Naive B cell (primary cell): ENCODE measurements around the gene PTN. TPM values are rescaled to one million over a fixed set of nuclear protein-coding genes. Genes with fewer than 3 reads are reported as not detected.

Experiments used
- ATAC-seq, 2 donors: fragments of 150-1000 bp; cut with Tn5 transposase; 2 replicates each; pipeline ENCODE4 v1.10.0; 2021; ENCODE audit warnings: low read depth in 2 of 2, mild to moderate bottlenecking in 2 of 2, moderate library complexity in 2 of 2
- DNase-seq: peaks from one replicate; pipeline ENCODE4 v3.0.0; 2022
- H3K27ac Mint-ChIP-seq, 6 donors: one replicate each; pipeline ENCODE4 v1.8.0; 2020 to 2022; ENCODE audit warnings: mild to moderate bottlenecking in 6 of 6, mixed read lengths in 6 of 6, moderate library complexity in 5 of 6, inconsistent platforms in 2 of 6
- H3K27me3 Mint-ChIP-seq, 3 donors: one replicate each; pipeline ENCODE4 v1.8.0; 2021 to 2022; ENCODE audit warnings: mixed read lengths in 3 of 3, mild to moderate bottlenecking in 1 of 3
- H3K36me3 Mint-ChIP-seq, 2 donors: one replicate each; pipeline ENCODE4 v1.8.0; 2020 to 2022; ENCODE audit warnings: mixed read lengths in 2 of 2, inconsistent platforms in 1 of 2, mild to moderate bottlenecking in 1 of 2
- H3K4me1 Mint-ChIP-seq, 3 donors: one replicate each; pipeline ENCODE4 v1.8.0; 2020 to 2022; ENCODE audit warnings: mixed read lengths in 3 of 3, inconsistent platforms in 1 of 3, mild to moderate bottlenecking in 1 of 3, moderate library complexity in 1 of 3
- H3K4me3 Mint-ChIP-seq, 8 donors: one replicate each; pipeline ENCODE4 v1.8.0; 2020 to 2022; ENCODE audit warnings: mild to moderate bottlenecking in 8 of 8, mixed read lengths in 8 of 8, moderate library complexity in 8 of 8, inconsistent platforms in 2 of 8
- H3K9me3 Mint-ChIP-seq, 7 donors: one replicate each; pipeline ENCODE4 v1.8.0; 2020 to 2022; ENCODE audit warnings: mixed read lengths in 7 of 7, mild to moderate bottlenecking in 5 of 7, inconsistent platforms in 2 of 7, moderate library complexity in 1 of 7
- polyA plus RNA-seq, 6 donors: library from polyadenylated mRNA; unstranded; fragments of 300-500 nt; fragmentation: Illumina TruSeq; gene quantifications; one replicate each; pipeline ENCODE4 v1.2.3, GENCODE V29; 2021; ENCODE audit warnings: low read depth in 6 of 6

Gene PTN, protein sequence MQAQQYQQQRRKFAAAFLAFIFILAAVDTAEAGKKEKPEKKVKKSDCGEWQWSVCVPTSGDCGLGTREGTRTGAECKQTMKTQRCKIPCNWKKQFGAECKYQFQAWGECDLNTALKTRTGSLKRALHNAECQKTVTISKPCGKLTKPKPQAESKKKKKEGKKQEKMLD
- not detected for polyA plus RNA-seq

DNA sequence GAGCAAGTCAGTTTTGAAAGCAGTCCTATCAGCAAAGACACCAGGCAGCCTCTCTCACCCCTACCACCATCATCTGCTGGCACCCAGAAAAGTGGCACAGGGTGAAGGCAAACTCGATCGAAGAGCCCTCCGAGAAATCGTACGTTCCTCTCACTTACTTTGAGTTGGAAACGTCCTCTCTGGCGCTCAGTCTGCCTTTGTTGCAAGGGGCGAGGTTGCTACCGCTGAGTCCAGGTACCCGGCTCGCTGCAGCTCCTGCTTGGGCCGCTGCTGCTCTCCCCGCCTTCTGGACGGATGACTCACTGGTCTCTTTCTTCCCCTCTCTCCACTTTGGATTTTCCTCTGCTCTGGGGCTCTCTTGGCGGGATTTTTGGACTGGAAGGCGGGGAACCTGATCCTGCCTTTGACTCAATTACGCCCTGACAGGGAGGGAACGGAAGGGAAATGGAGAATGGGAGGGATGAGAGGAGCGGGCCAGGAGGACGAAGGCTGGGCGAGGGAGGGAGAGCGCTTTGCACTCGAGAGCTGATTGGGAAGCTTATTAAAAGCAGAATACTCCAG lies at the start of gene PTN:
PTN (minus strand) TSS at position 453 of the 561 bp plus-strand sequence. CDS start 88,760 bp downstream, outside the sequence.
- Mint-ChIP-seq H3K27ac (peak within 1 kb of the TSS in 1 of 6 donors; percentile 9), H3K36me3 (no peaks in the 10 kb centered on the region), H3K4me3 (no peak within 1 kb of the TSS), H3K4me1 (no peaks in the 10 kb centered on the region), H3K27me3 (peaks cover 0 to 7% (median 5%) of the 10 kb centered on the region in 3 donors), H3K9me3 (peaks cover 0 to 9% (median 2%) of the 10 kb centered on the region in 7 donors)
- ATAC-seq (no peak), DNase-seq (no peak)

DNA sequence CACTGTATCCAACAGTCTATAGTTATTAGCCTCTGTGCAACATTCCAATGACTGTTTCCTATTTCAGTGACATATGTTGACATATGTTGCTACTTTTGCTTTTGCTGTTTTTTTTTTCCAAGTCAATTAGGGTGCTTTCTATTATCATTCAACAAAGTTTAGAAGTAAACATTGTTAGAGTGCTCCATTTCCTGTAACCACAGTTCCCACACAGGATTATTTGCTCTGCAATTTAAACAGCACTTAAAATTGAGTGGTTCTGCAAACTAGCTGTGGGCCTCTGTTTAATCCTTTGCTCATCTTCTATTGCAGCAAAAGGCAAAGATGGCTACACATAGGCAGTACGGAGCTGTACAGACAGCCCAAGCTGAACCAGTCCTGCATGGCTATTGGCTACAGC lies 46.5 kb upstream of the PTN start:
- Mint-ChIP-seq H3K36me3 (no peaks in the 10 kb centered on the region), H3K9me3 (peaks cover 0 to 9% (median 0%) of the 10 kb centered on the region in 7 donors), H3K4me3 (no peak overlapping the region), H3K27me3 (no peaks in the 10 kb centered on the region), H3K4me1 (no peaks in the 10 kb centered on the region), H3K27ac (no peak overlapping the region)
- no peak for DNase-seq
- no peak for ATAC-seq

DNA sequence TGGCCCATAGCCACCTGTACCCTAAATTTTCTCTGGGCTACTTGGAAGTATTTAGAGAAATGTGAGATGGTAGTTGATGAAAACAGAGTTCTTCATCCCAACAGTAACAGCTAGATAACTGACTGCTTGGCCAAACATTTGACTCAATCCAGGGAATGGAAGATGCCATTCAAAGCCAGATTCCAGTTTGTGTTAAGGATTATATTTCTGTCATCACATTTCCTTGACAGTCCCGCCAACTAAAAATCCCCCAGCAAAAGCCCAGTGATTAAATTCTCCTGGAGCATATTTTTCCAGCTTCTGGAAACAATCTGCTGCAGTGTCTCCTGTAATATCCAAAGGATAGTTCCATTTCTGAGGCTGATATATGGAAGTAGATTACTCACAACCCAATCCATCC lies 45.4 kb upstream of the PTN start:
- H3K27me3 Mint-ChIP-seq = no peaks in the 10 kb centered on the region
- DNase-seq = no peak

DNA sequence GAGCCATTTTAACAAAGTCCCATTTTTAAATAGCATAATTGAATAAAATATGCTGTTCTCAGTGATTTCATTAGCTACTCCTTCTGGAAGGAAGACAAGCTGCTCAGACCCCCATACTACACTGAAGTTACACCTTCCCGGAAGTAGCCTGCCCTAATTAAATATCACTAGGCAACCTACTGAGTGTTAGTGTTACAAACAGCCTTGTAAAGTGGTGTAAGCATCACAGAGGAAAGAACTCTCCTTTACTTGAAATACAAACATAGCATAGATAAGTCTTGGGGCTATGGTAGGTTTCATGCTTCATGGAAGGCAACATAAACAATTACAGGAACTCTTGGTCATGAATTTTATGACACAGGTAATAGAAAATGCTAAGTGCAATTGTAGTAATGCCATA lies 43.4 kb upstream of the PTN start:
- no peak overlapping the region for H3K27ac Mint-ChIP-seq
- no peak overlapping the region for H3K4me3 Mint-ChIP-seq
- H3K4me1 Mint-ChIP-seq = no peaks in the 10 kb centered on the region
- DNase-seq = no peak
- no peaks in the 10 kb centered on the region for H3K36me3 Mint-ChIP-seq
- peaks cover 0 to 7% (median 0%) of the 10 kb centered on the region in 7 donors for H3K9me3 Mint-ChIP-seq
- no peaks in the 10 kb centered on the region for H3K27me3 Mint-ChIP-seq
- ATAC-seq = no peak

More for the DNA sequence above, 45.4 kb upstream of the PTN start:
- ATAC-seq = no peak
- no peaks in the 10 kb centered on the region for H3K4me1 Mint-ChIP-seq
- H3K27ac Mint-ChIP-seq = no peak overlapping the region
- no peak overlapping the region for H3K4me3 Mint-ChIP-seq
- no peaks in the 10 kb centered on the region for H3K36me3 Mint-ChIP-seq
- H3K9me3 Mint-ChIP-seq = peaks cover 0 to 7% (median 0%) of the 10 kb centered on the region in 7 donors

DNA sequence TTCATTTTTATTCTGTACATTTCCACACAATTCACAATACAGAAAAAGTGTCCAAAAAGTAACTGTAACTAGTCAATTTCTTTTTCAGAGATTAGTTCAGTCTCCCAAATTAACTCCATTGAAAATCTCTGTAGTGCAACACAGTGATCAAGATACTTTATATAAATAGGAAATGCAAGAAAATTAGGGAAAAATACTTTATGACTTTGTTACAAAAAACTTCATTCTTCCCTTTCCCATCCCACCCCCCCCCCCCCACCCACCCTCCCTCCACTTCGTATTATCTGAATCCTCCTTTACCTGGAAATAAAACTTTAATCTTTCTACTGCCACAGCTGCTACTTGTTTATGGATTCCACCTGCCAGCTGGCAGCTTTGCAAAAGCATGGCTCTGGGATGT lies 37.5 kb upstream of the PTN start:
- no peaks in the 10 kb centered on the region for H3K4me1 Mint-ChIP-seq
- no peak for DNase-seq
- H3K27ac Mint-ChIP-seq = no peak overlapping the region
- no peak overlapping the region for H3K4me3 Mint-ChIP-seq
- H3K27me3 Mint-ChIP-seq = no peaks in the 10 kb centered on the region
- H3K36me3 Mint-ChIP-seq = no peaks in the 10 kb centered on the region
- H3K9me3 Mint-ChIP-seq = peaks cover 4 to 25% (median 5%) of the 10 kb centered on the region in 7 donors
- ATAC-seq = no peak

DNA sequence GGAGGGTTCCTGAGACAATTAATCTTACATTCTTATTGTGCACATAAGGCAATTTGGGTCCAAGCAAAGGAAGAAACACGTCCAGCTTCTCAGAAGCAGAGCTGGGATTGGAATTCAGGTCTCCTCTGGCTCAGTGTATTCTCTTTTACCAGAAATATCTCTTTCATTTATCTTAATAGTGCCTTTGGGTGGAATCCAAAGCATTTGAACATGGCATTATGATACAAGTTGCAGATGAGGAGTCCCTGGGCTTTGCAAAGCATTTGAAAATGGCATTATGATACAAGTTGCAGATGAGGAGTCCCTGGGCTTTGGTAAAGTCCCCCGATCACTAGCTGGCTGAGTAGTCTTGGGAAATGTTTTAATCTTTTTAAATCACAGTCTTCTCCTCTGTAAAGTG lies 30.0 kb upstream of the PTN start:
- H3K27ac Mint-ChIP-seq = no peak overlapping the region
- H3K36me3 Mint-ChIP-seq = no peaks in the 10 kb centered on the region
- H3K4me3 Mint-ChIP-seq = no peak overlapping the region
- peaks cover 3 to 9% (median 6%) of the 10 kb centered on the region in 7 donors for H3K9me3 Mint-ChIP-seq
- ATAC-seq (no peak), DNase-seq (no peak)
- H3K27me3 Mint-ChIP-seq = no peaks in the 10 kb centered on the region
- H3K4me1 Mint-ChIP-seq = no peaks in the 10 kb centered on the region

DNA sequence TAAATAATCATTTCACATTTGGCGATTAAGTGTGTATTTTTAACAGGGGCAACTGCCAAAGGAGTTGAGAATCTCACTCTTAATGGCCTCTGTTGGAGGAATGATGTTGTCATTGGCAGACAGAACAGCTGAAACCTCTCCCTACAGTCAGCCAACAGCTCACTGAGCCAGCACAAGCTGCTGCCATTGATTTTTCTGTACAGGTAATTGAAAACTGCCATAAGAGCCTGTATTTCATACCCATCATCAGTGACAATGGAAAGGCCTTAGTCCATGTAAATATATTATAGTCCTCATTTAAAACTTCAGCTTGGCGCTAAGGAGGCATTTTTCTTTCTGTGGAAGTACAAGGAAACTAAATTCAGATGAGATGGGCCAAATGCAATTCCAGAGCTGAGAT lies 28.1 kb upstream of the PTN start:
- no peak for ATAC-seq
- H3K27ac Mint-ChIP-seq = no peak overlapping the region

DNA sequence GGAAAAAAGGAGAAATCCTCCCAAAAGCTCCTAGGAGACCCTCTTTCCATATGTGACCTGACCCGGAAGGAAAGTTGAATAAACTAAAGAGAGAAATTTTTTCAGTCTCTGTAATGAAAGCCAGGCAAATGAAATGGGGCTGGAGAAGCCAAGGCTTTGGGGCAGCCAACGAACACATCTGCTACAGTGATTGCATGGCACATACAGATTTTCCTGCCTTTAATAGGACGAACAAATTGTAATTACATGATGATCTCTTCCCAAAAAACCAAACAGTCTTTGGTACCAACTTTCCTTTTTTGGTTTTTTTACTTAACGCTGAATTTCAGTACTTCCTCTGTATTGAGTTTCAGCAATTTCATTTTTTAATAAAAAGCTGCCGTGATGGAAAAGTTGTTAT lies 23.5 kb upstream of the PTN start:
- DNase-seq (no peak), ATAC-seq (no peak)
- Mint-ChIP-seq H3K27ac (no peak overlapping the region), H3K9me3 (peaks cover 4 to 19% (median 9%) of the 10 kb centered on the region in 7 donors), H3K4me3 (no peak overlapping the region), H3K4me1 (no peaks in the 10 kb centered on the region), H3K27me3 (no peaks in the 10 kb centered on the region), H3K36me3 (no peaks in the 10 kb centered on the region)

More for the DNA sequence above, 28.1 kb upstream of the PTN start:
- peaks cover 0 to 5% (median 0%) of the 10 kb centered on the region in 7 donors for H3K9me3 Mint-ChIP-seq
- DNase-seq = no peak
- no peaks in the 10 kb centered on the region for H3K36me3 Mint-ChIP-seq
- no peaks in the 10 kb centered on the region for H3K4me1 Mint-ChIP-seq
- H3K4me3 Mint-ChIP-seq = no peak overlapping the region
- no peaks in the 10 kb centered on the region for H3K27me3 Mint-ChIP-seq

DNA sequence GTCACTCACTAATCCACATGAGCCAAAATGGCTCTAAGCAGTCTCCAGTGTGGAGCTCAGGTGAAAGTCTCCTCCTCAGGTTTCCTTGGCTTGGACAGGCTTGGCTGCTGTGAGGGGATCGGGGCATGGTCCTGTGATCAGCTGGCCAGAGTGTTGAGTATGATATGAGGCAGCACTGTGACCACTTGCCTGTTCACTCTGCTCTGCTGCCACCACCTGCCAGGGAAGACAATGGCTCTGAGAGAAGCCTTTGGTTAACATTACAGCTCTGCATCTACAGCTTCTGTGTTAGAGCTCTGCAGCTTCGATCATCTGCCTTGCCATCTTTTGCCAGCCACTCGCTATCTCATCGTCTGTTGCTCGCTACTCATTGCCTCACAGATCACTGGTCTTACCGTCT lies 20.1 kb upstream of the PTN start:
- Mint-ChIP-seq H3K4me1 (no peaks in the 10 kb centered on the region), H3K27ac (no peak overlapping the region), H3K27me3 (no peaks in the 10 kb centered on the region), H3K9me3 (peaks cover 4 to 41% (median 20%) of the 10 kb centered on the region in 7 donors), H3K36me3 (no peaks in the 10 kb centered on the region), H3K4me3 (no peak overlapping the region)
- no peak for ATAC-seq
- DNase-seq = no peak

DNA sequence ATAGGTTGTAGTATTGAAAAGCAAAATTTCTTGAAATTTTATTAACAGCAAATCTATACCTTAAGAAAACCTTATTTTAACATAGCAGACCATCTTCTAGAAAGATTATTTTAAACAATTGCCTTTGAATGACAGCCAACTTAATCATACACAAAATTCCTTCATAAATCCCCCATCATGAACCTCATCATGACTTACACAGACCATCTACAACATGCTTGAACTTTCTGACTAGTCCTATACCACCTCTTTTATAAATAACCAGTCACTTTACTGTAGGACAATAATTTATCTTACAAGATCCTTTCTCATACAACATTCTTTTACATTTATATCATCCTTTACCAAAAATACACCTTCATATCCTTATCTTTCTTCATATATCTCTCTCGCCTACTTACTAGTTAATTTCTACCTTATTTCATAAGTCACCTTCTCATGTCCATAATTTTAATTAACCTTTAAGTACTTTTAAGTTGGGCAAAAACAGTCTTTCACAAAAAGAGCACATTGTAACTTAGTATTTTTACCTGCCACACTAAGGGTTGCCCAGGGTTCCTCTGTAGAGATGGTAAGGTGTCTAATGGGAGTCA lies 16.6 kb upstream of the PTN start:
- H3K4me1 Mint-ChIP-seq = no peaks in the 10 kb centered on the region
- H3K36me3 Mint-ChIP-seq = no peaks in the 10 kb centered on the region
- DNase-seq = no peak
- no peak for ATAC-seq
- H3K4me3 Mint-ChIP-seq = no peak overlapping the region
- no peak overlapping the region for H3K27ac Mint-ChIP-seq
- H3K9me3 Mint-ChIP-seq = peaks cover 4 to 54% (median 20%) of the 10 kb centered on the region in 7 donors
- no peaks in the 10 kb centered on the region for H3K27me3 Mint-ChIP-seq

DNA sequence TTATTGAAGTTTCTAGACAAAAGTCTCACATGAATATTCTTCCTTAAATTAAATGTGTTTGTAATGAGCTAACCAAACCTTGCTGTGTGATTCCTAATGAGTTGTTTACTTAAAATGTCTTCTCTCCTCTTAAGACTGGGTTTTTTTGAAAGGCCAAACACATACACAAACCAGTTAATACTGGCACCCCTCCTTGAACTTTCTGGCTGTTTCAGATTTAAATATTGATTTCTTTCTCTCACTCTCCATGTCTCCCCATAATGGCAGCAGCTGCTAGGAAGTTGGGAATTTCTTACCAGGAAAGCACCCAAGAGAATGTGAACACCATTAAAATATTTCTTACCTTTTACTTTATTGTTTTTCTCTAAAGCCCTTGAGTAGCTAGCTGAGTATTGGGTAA lies 11.4 kb upstream of the PTN start:
- ATAC-seq = no peak
- Mint-ChIP-seq H3K36me3 (no peaks in the 10 kb centered on the region), H3K27me3 (no peaks in the 10 kb centered on the region), H3K9me3 (peaks cover 0 to 23% (median 4%) of the 10 kb centered on the region in 7 donors), H3K27ac (no peak overlapping the region), H3K4me3 (no peak overlapping the region), H3K4me1 (no peaks in the 10 kb centered on the region)
- DNase-seq = no peak

DNA sequence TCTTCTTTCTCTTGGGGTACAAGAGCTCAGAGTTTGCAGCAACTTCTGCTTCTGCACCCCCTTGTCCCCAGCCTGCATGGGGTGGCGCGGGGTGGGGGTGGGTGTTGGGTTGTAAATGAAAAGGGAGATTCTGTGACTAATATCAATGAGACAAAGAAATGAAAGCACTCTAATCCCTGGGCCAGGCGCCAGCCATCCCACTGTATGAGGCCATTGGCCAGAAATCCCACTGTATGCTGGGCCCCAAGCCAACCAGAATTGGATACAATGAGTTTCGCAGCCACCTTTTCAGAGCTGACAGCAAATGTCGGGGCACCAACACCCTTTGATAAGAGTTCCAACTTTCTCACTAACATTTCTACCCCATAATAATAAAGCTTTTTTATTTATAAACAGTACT lies 10.9 kb upstream of the PTN start:
- Mint-ChIP-seq H3K36me3 (no peaks in the 10 kb centered on the region), H3K9me3 (peaks cover 0 to 18% (median 2%) of the 10 kb centered on the region in 7 donors), H3K27me3 (no peaks in the 10 kb centered on the region), H3K27ac (no peak overlapping the region), H3K4me3 (no peak overlapping the region), H3K4me1 (no peaks in the 10 kb centered on the region)
- DNase-seq = no peak
- no peak for ATAC-seq

DNA sequence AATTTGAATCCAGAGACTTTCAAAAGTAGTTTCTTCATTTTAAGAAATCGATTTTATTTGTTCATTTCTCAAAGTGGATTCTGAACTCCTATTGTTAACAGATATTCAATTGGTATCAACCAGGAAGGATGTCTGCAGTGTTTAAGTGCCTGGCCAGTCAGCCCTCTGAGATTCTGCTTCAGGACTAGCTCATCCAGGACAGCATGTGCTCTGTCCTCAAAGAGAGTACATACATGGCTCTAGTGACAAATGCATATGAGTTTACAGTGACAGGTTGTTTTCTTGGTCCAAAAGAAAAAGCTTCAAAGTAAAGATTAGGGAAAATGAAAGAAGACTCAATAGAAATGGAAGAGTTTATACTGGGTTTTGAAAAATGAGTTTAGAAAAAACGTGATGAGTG lies 8.4 kb upstream of the PTN start:
- Mint-ChIP-seq H3K27me3 (no peaks in the 10 kb centered on the region), H3K36me3 (no peaks in the 10 kb centered on the region), H3K9me3 (peaks cover 0 to 3% (median 1%) of the 10 kb centered on the region in 7 donors), H3K4me1 (no peaks in the 10 kb centered on the region), H3K27ac (no peak overlapping the region), H3K4me3 (no peak overlapping the region)
- ATAC-seq (no peak), DNase-seq (no peak)

DNA sequence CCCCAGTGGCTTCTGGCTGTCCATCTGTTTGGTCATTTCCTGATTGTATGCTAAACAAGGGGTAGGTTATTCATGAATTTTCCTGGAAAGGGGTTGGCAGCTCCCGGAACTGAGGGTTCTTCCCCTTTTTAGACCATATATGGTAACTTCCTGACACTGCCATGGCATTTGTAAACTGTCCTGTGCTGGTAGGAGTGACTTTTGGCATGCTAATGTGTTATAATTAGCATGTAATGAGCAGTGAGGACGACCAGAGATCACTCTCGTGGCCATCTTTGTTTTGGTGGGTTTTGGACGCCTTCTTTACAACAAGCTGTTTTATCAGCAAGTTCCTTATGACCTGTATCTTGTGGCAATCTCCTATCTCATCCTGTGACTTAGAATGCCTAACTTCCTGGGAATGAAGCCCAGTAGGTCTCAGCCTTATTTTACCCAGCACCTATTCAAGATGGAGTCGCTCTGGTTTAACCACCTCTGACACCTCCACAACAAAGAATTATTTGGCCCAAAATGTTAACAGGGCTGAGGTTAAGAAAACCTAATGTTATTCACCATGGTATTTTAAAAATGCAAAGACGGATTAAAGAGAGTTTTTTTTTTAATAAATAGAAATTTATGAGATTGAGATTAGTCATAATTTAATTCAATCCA lies 2.4 kb upstream of the PTN start:
- Mint-ChIP-seq H3K27me3 (peaks cover 0 to 7% (median 5%) of the 10 kb centered on the region in 3 donors), H3K36me3 (no peaks in the 10 kb centered on the region), H3K4me3 (no peak overlapping the region), H3K4me1 (no peaks in the 10 kb centered on the region), H3K27ac (no peak overlapping the region), H3K9me3 (peaks cover 0 to 7% (median 1%) of the 10 kb centered on the region in 7 donors)
- DNase-seq = no peak
- ATAC-seq = no peak
